ENCODE results near the gene ZBTB40.
A peak's percentile ranks its signal among the peaks of the same experiment; 100 is the strongest.

The ZBTB40 gene

DNA sequence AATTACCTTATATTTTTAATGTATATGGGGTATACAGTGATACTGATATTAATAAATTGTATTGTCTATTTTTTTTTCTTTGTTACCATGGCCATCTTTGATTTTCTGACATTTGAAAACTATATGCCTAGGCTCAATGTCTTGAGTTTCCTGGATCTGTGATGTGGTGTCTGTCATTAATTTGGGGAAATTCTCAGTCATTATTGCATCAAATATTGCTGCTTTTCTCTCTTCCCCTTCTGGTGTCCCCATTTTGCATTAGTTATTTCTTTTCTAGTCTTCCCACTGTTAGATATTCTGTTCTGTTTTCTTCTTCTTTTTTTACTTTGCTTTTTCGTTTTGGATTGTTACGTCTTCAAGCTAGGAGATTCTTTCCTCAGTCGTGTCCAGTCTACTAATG, 33.8 kb downstream of the ZBTB40 start:
- TF ChIP-seq Cebpa-rat (IDR thresholded peaks at IDR 0.05), result no peak
- H3K4me1 ChIP-seq, result no peaks in the 10 kb centered on the region
- peaks cover 9% of the 10 kb centered on the region; the same call in 1 of the 2 replicates for H3K36me3 ChIP-seq
- no peak overlapping the region for H3K4me2 ChIP-seq
- peaks cover 68% of the 10 kb centered on the region for H4K20me1 ChIP-seq
- H3K4me3 ChIP-seq, result no peak overlapping the region
- peaks cover 28% of the 10 kb centered on the region for H3K9me3 ChIP-seq
- H3K27me3 ChIP-seq, result no peaks in the 10 kb centered on the region
- no peak overlapping the region for H3K9ac ChIP-seq
- H3K27ac ChIP-seq, result no peak overlapping the region

DNA sequence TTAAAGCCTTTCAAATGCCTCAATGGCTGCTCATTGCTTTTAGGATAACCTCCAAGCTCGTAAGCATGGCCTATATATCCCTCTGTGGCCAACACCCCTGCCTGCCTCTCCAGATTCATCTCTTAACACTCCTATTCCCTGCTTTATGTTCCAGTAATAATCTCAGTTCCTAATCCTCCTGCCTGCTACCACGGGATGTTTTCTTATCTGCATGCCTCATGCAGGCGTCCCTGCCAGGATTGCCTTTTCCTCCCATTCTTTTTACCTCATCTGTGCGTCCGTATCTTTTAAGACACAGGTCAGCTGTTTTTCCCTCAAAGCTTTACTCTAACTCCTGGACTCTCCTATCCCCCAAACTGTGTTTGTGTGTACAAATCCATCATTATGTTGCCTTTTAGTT, 36.1 kb downstream of the ZBTB40 start:
- Histone ChIP-seq H3K36me3 (peaks cover 30% of the 10 kb centered on the region), H3K27ac (no peak overlapping the region), H3K4me1 (no peaks in the 10 kb centered on the region), H3K27me3 (no peaks in the 10 kb centered on the region), H3K9ac (no peak overlapping the region), H4K20me1 (peaks cover 72% of the 10 kb centered on the region), H3K4me3 (no peak overlapping the region), H3K4me2 (no peak overlapping the region), H3K9me3 (peaks cover 28% of the 10 kb centered on the region)
- no peak for TF ChIP-seq Cebpa-rat (IDR thresholded peaks at IDR 0.05)

DNA sequence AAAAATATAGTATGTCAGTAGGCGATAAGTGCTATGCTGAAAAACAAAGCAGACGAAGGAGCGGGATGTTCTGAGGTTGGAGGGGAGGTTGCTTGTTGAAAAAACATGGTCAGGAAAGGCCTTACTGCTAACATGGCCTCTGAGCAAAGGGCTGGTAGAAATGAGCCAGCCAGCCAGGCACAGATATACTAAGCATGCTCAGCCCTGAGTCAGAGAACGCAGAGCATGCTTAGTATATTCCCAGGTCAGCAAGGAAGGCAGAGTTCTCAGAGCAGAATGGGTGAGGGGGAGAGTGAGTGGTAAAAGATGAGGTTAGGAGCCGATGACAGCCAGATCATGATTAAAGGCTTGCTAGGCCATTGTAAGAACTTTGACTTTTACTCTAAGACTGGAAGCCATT, 36.7 kb downstream of the ZBTB40 start:
- Histone ChIP-seq H3K4me1 (no peaks in the 10 kb centered on the region), H4K20me1 (peaks cover 72% of the 10 kb centered on the region), H3K9ac (no peak overlapping the region), H3K27me3 (no peaks in the 10 kb centered on the region), H3K36me3 (peaks cover 36% of the 10 kb centered on the region), H3K27ac (no peak overlapping the region), H3K4me2 (no peak overlapping the region), H3K4me3 (no peak overlapping the region), H3K9me3 (peaks cover 26% of the 10 kb centered on the region)
- no peak for TF ChIP-seq Cebpa-rat (IDR thresholded peaks at IDR 0.05)

DNA sequence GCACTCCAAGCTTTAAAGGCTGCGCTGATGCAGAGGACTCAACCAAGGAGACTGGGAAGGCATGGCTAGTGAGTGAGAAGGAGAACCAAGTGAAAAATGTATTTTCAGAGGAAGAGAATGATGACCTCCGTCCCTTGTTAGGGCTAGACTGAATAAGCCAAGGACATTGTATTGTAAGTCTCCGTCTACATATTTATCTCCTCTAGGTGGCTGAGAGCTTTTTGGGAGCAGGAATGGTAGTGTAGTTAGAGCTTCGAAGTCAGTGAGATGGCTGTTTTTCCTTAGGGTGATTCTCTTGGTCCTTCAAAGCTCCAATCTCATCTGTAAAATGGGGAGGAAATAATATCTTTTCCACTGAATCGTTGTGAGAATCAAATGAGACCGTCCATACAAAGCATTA, 37.6 kb downstream of the ZBTB40 start:
- Histone ChIP-seq H4K20me1 (peaks cover 72% of the 10 kb centered on the region), H3K27me3 (no peaks in the 10 kb centered on the region), H3K4me3 (no peak overlapping the region), H3K4me1 (peaks cover 8% of the 10 kb centered on the region), H3K9me3 (peaks cover 21% of the 10 kb centered on the region), H3K27ac (no peak overlapping the region), H3K36me3 (peaks cover 45% of the 10 kb centered on the region), H3K9ac (no peak overlapping the region), H3K4me2 (no peak overlapping the region)
- TF ChIP-seq Cebpa-rat (IDR thresholded peaks at IDR 0.05), result no peak

DNA sequence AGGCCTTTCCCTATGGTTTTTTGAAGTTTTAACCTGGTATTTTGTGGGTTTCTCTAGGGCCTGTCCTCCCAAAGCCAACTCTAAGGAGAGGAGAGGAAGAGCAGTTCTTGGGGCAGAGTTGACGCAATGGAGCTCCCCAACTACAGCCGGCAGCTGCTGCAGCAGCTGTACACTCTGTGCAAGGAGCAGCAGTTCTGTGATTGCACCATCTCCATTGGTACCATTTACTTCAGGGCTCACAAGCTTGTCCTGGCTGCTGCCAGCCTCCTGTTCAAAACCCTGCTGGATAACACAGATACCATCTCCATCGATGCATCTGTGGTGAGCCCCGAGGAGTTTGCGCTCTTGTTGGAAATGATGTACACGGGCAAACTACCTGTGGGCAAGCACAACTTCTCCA, 38.2 kb downstream of the ZBTB40 start:
- Histone ChIP-seq H3K27ac (no peak overlapping the region), H4K20me1 (peaks cover 67% of the 10 kb centered on the region), H3K4me1 (peaks cover 13% of the 10 kb centered on the region), H3K4me3 (no peak overlapping the region), H3K9ac (no peak overlapping the region), H3K27me3 (no peaks in the 10 kb centered on the region), H3K4me2 (no peak overlapping the region), H3K36me3 (peaks cover 45% of the 10 kb centered on the region), H3K9me3 (peaks cover 15% of the 10 kb centered on the region)
- TF ChIP-seq Cebpa-rat (IDR thresholded peaks at IDR 0.05), result no peak

DNA sequence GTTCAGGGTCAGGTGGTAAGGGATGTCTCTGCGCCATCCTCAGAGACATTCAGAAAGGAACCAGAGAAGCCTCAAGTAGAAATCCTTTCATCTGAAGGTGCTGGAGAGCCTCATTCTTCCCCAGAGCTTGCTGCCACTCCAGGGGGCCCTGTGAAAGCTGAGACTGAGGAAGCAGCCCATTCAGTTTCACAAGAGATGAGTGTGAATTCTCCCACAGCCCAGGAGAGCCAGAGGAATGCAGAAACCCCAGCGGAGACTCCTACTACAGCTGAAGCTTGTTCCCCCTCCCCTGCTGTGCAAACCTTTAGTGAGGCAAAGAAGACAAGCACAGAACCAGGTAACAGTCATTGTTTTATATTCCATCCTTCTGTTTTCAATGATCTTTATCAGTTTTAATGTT, 38.7 kb downstream of the ZBTB40 start:
- peaks cover 10% of the 10 kb centered on the region; the same call in 1 of the 2 replicates for H3K9me3 ChIP-seq
- H3K36me3 ChIP-seq, result peaks cover 45% of the 10 kb centered on the region
- peaks cover 62% of the 10 kb centered on the region for H4K20me1 ChIP-seq
- no peak overlapping the region for H3K4me2 ChIP-seq
- H3K9ac ChIP-seq, result no peak overlapping the region
- H3K4me1 ChIP-seq, result peaks cover 18% of the 10 kb centered on the region
- no peak for TF ChIP-seq Cebpa-rat (IDR thresholded peaks at IDR 0.05)
- H3K27me3 ChIP-seq, result no peaks in the 10 kb centered on the region
- no peak overlapping the region for H3K4me3 ChIP-seq
- H3K27ac ChIP-seq, result no peak overlapping the region

DNA sequence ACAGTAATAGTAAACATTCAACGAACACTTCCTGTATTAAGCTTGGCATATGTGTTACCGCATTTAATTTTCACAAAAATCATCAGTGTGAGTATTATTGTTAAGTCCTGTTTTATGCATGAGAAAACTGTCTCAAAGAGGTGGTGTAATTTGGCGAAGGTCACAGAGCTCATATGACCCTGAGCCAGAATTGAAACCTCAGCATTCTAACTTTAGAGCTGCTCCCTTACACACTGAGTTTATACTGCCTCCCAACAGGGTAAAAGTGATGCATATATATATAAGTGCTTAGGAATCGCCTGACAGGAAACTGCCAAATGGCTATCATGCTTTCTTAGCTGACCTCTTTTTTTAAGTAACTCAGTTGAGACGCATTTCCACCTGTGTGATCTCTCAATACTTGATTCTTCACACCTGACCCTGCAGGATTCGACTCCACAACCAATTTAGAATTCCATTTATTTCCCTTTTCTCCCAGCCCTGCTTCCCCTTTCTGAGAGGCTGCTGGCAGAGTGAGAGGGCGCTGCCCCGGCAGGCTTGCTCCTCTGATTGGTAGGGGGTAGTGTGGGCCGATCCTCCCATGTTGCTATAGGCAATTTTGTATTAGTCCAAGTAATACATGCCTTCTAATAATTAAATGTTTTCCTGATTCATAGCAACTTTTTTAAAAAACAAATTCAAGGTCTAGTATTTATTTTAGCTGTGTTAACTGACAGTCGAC, 40.5 kb downstream of the ZBTB40 start:
- Histone ChIP-seq H3K9me3 (0 out of 2 replicates have a peak, but pooled peaks cover 7% of the 10 kb centered on the region), H3K36me3 (peaks cover 58% of the 10 kb centered on the region), H3K27me3 (no peaks in the 10 kb centered on the region), H4K20me1 (peaks cover 59% of the 10 kb centered on the region), H3K4me1 (peaks cover 34% of the 10 kb centered on the region), H3K27ac (no peak overlapping the region), H3K9ac (no peak overlapping the region), H3K4me2 (no peak overlapping the region), H3K4me3 (no peak overlapping the region)
- TF ChIP-seq Cebpa-rat (IDR thresholded peaks at IDR 0.05), result no peak

DNA sequence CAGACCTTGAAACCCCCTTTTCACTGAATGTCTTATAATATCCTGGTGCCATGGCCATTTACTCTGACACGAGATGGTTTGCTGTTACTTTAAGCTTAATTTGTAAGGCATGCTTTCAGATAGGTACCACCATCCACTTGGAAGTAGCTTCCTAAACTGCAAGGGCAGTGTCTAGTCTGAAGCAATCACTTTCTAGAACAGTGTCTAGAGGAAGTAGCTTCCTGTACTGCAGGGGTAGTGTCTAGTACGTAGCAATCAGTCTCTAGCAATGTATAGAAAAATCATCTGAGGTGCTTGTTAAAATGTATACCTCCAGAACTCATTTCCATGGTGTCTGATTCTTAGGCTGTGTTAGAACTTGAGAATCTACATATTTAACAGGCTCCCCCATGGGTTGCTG, 42.5 kb downstream of the ZBTB40 start:
- Histone ChIP-seq H3K27ac (no peak overlapping the region), H3K4me1 (peaks cover 34% of the 10 kb centered on the region), H3K36me3 (peaks cover 71% of the 10 kb centered on the region), H3K9me3 (0 out of 2 replicates have a peak, but pooled peaks cover 7% of the 10 kb centered on the region), H4K20me1 (peaks cover 43% of the 10 kb centered on the region), H3K4me2 (peak overlapping the region; percentile 75), H3K9ac (no peak overlapping the region), H3K27me3 (no peaks in the 10 kb centered on the region), H3K4me3 (no peak overlapping the region)
- no peak for TF ChIP-seq Cebpa-rat (IDR thresholded peaks at IDR 0.05)

DNA sequence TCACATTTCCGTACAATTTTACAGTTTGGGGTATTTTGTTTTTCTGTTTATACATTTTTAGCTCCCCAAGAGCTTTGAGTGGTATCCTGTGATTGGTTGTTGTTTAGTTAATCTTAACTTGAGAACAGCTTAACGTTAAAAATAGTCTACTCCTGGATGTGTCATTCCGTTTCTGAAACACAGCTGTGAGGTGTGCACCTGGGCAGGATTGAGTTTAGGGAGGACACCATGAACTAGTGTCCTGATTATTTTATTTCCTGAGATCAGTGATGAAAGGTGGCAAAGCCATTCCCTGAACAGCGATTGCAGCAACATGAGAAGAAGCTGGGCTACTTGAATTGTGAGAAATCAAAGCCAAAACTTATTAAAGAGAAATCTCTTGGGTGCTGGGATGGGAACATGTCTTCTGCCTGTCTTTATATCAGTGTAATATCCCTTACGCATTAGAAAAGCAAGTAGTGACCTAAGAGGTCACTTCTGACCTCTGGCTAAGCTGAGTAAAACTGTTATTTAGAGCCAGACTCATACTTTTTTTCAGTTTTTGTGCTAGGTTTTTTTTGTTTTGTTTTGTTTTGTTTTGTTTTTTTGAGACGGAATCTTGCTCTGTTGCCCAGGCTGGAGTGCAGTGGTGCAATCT, 43.4 kb downstream of the ZBTB40 start:
- no peak overlapping the region for H3K4me3 ChIP-seq
- H3K4me2 ChIP-seq, result peak overlapping the region; percentile 75
- peaks cover 34% of the 10 kb centered on the region for H3K4me1 ChIP-seq
- H3K36me3 ChIP-seq, result peaks cover 66% of the 10 kb centered on the region
- H4K20me1 ChIP-seq, result peaks cover 34% of the 10 kb centered on the region
- 0 out of 2 replicates have a peak, but pooled peaks cover 7% of the 10 kb centered on the region for H3K9me3 ChIP-seq
- no peak overlapping the region for H3K9ac ChIP-seq
- H3K27me3 ChIP-seq, result no peaks in the 10 kb centered on the region
- H3K27ac ChIP-seq, result 0 out of 2 replicates have a peak overlapping the region, but pooled peaks have one; percentile 8
- TF ChIP-seq Cebpa-rat (IDR thresholded peaks at IDR 0.05), result no peak

DNA sequence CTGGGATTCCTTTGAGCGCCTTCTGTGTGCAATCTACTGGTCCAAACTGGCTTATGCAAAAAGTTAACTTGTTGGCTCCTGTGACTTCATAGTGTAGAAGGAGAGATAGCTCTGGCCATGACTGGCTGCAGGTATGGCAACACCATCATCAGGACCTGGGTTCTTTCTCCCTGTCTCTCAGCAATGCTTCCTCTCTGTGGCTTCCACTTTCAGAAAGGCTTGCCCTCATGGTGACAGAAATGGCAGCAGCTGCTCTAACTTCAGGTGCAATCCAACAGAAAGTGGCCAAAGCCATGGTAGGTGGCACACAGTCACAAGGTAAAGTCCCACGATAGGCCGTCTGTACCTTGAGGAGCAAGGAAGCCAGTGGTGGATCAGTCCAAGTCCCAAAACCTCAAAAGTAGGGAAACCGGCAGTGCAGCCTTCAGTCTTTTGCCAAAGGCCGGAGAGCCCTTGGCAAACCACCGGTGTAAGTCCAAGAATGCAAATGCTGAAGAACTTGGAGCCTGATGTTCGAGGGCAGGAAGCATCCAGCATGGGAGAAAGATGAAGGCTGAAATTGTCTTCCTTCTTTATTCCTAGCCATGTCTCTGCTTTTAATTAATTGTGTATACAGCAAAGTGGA, 45.0 kb downstream of the ZBTB40 start:
- Histone ChIP-seq H3K4me2 (peak overlapping the region; percentile 75), H3K36me3 (peaks cover 59% of the 10 kb centered on the region), H3K27me3 (no peaks in the 10 kb centered on the region), H3K4me1 (peaks cover 34% of the 10 kb centered on the region), H4K20me1 (peaks cover 28% of the 10 kb centered on the region; the same call in 1 of the 2 replicates), H3K9me3 (0 out of 2 replicates have a peak, but pooled peaks cover 7% of the 10 kb centered on the region), H3K4me3 (no peak overlapping the region), H3K9ac (no peak overlapping the region), H3K27ac (no peak overlapping the region)
- TF ChIP-seq Cebpa-rat (IDR thresholded peaks at IDR 0.05), result no peak
